Uterus (tissue), 2 donors: ENCODE data around the gene HIP1.

Source experiments
- POLR2A ChIP-seq, 2 donors: fragments of 450-650 bp; IDR thresholded peaks; one replicate each; pipeline ENCODE4 v1.6.1; 2016; ENCODE audit warnings: antibody characterized with exemption in 2 of 2, mild to moderate bottlenecking in 1 of 2, moderate library complexity in 1 of 2
- TF ChIP-seq, protein P1 (sequence below), 4 experiments: fragments of 200-600 bp in 2 of 4; fragments of 450-650 bp in 2 of 4; sonication (generic) in 2 of 4; IDR thresholded peaks; one replicate each; pipeline ENCODE4 v1.5.1; 2016 to 2019; ENCODE audit warnings: antibody characterized with exemption in 4 of 4, mild to moderate bottlenecking in 2 of 4, moderate library complexity in 1 of 4

DNA sequence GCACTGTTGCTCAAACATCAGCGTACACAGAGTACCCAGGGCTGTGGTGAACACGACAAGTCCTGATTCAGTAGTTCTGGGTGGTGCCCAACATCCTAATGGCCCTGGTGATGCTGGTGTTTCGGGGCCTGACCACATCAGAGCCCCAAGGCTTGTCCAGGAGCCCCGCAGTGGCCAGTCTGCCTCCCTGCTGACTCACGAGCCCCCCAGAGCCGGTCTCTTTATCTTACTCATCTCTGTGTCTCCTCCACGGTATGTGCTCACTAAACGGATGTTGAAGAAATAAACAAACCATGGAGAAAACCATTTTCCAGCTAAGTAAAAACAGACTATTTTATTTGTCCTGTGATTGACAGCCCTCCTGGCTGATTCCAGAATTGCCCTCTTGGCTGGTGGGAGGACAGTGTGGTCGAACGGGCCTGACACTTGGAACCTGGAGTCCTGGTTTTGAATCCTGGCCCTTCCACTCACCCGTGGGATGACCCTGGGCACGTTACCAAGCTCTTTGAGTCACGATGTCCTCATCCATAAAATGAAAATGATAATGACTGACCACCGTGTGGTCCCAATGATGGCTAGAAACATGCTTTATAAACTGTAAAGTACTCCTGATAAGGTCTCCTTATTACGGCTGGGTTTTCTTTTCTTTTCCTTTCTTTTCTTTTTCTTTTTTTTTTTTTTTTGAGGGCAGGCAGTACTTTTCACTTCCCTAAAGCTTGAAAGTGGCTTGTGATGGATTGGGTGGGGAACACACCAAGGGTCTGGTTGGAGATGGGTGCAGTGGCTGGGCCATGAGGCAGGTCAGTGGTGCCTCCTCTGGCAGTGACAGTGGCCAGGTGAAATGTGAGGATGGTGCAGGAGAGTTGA is 5.7 kb downstream of the HIP1 start:
- TF ChIP-seq, protein P1, sequence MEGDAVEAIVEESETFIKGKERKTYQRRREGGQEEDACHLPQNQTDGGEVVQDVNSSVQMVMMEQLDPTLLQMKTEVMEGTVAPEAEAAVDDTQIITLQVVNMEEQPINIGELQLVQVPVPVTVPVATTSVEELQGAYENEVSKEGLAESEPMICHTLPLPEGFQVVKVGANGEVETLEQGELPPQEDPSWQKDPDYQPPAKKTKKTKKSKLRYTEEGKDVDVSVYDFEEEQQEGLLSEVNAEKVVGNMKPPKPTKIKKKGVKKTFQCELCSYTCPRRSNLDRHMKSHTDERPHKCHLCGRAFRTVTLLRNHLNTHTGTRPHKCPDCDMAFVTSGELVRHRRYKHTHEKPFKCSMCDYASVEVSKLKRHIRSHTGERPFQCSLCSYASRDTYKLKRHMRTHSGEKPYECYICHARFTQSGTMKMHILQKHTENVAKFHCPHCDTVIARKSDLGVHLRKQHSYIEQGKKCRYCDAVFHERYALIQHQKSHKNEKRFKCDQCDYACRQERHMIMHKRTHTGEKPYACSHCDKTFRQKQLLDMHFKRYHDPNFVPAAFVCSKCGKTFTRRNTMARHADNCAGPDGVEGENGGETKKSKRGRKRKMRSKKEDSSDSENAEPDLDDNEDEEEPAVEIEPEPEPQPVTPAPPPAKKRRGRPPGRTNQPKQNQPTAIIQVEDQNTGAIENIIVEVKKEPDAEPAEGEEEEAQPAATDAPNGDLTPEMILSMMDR (IDR thresholded peaks at IDR 0.05): no peak
- TF ChIP-seq POLR2A (IDR thresholded peaks at IDR 0.05): no peak
